Kidney (tissue), 14 donors: ENCODE data around the gene POLR2A. TPM values are rescaled to one million over a fixed set of nuclear protein-coding genes. Genes with fewer than 3 reads are reported as not detected.

Experiments used
- DNase-seq, 5 donors: peaks; one replicate each; pipeline ENCODE4 v3.0.0-alpha.2; 2013 to 2020
- FAIRE-seq: peaks from 2 replicates; lab custom pipeline; 2012; peaks lifted over from hg19 to GRCh38; lab: Jason Lieb, UNC
- H3K27ac ChIP-seq, 2 donors: one replicate each; pipeline ENCODE4 v1.7.0; 2013; ENCODE audit warnings: low read depth in 2 of 2, low read length in 2 of 2, inconsistent platforms in 1 of 2
- H3K27me3 ChIP-seq: one replicate; pipeline ENCODE4 v1.7.1; 2013; ENCODE audit warnings: low read length, inconsistent platforms; ENCODE audit not compliant: control insufficient read depth, insufficient read depth
- H3K36me3 ChIP-seq, 3 donors: one replicate each; pipeline versions ENCODE4 v1.7.0 to v1.7.1; 2013; ENCODE audit warnings: low read length in 3 of 3, control low read depth in 1 of 3, inconsistent platforms in 1 of 3; ENCODE audit not compliant: insufficient read depth in 3 of 3, control insufficient read depth in 2 of 3
- H3K4me1 ChIP-seq, 3 donors: one replicate each; pipeline versions ENCODE4 v1.7.0 to v1.7.1; 2013; ENCODE audit warnings: low read length in 3 of 3, inconsistent platforms in 1 of 3, low read depth in 1 of 3; ENCODE audit not compliant: control insufficient read depth in 2 of 3, insufficient read depth in 2 of 3
- H3K4me3 ChIP-seq, 3 donors: one replicate each; pipeline versions ENCODE4 v1.7.0 to v1.8.1; 2013; ENCODE audit warnings: low read length in 3 of 3, control low read depth in 1 of 3, inconsistent platforms in 1 of 3
- H3K9ac ChIP-seq, 3 donors: one replicate each; pipeline versions ENCODE4 v1.7.0 to v1.7.1; 2013; ENCODE audit warnings: low read length in 3 of 3, control low read depth in 1 of 3, inconsistent platforms in 1 of 3
- H3K9me3 ChIP-seq, 3 donors: one replicate each; pipeline versions ENCODE4 v1.7.0 to v1.7.1; 2013; ENCODE audit warnings: low read length in 3 of 3, control low read depth in 1 of 3, inconsistent platforms in 1 of 3; ENCODE audit not compliant: control insufficient read depth in 2 of 3, insufficient read depth in 1 of 3
- intact Hi-C: fragments of 100-400 bp; cut with DNase I; formaldehyde crosslinking; loops from one replicate; pipeline ENCODE4 v1.11.1; 2022
- polyA plus RNA-seq: library from polyadenylated mRNA; stranded (reverse); fragments of 350-450 nt; fragmentation: Illumina TruSeq; extraction: RNeasy Lipid Tissue Mini Kit (QIAGEN cat#74804); gene quantifications from one replicate; pipeline ENCODE4 v1.2.3, GENCODE V29; 2014; ENCODE audit warnings: low read depth, low replicate concordance; ENCODE audit not compliant: insufficient read depth
- total RNA-seq: library from RNA; stranded (reverse); fragmentation: NEBNext Ultra II Directional; extraction: Animal tissue kit (Norgen Biotek cat#: 25700); gene quantifications from one replicate; pipeline ENCODE4 v1.2.1, GENCODE V29; 2021
- TF ChIP-seq, protein P1 (sequence below): IDR thresholded peaks from 3 replicates; pipeline ENCODE4 v1.5.1; 2012; ENCODE audit warnings: mild to moderate bottlenecking, moderate library complexity, borderline replicate concordance; ENCODE audit not compliant: insufficient read depth; ENCODE audit errors: extremely low read depth
- donor health status: control.
- donor health status: control.
- donor health status: control.
- donor health status: control.
- donor health status: control.
- donor health status: DM: yes; HTN: yes; CAD: no.
- donor health status: Normal renal cell carcinoma (clear cell type).

The POLR2A gene
- total and polyA plus RNA-seq, 2 donors from 2014 or later, result 18.6 to 133 TPM

DNA sequence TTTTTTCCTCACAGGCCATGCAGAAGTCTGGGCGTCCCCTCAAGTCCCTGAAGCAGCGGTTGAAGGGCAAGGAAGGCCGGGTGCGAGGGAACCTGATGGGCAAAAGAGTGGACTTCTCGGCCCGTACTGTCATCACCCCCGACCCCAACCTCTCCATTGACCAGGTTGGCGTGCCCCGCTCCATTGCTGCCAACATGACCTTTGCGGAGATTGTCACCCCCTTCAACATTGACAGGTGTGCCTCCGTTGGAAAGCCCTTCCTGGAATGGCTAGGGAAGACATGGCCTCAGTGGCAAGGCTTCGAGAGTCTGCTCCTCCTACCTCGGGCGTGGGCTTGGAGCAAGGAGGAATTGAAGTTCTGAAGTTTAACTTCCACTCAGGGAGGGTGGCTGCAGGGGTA lies 13.5 kb downstream of the POLR2A start:
- FAIRE-seq (no peak), DNase-seq (no peak)
- H3K36me3 ChIP-seq, result peaks cover 22 to 66% (median 54%) of the 10 kb centered on the region in 3 donors
- TF ChIP-seq, protein P1, sequence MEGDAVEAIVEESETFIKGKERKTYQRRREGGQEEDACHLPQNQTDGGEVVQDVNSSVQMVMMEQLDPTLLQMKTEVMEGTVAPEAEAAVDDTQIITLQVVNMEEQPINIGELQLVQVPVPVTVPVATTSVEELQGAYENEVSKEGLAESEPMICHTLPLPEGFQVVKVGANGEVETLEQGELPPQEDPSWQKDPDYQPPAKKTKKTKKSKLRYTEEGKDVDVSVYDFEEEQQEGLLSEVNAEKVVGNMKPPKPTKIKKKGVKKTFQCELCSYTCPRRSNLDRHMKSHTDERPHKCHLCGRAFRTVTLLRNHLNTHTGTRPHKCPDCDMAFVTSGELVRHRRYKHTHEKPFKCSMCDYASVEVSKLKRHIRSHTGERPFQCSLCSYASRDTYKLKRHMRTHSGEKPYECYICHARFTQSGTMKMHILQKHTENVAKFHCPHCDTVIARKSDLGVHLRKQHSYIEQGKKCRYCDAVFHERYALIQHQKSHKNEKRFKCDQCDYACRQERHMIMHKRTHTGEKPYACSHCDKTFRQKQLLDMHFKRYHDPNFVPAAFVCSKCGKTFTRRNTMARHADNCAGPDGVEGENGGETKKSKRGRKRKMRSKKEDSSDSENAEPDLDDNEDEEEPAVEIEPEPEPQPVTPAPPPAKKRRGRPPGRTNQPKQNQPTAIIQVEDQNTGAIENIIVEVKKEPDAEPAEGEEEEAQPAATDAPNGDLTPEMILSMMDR, result no peak
- no peak overlapping the region for H3K4me3 ChIP-seq
- no peaks in the 10 kb centered on the region for H3K9me3 ChIP-seq
- peaks cover 0 to 14% (median 0%) of the 10 kb centered on the region in 3 donors for H3K4me1 ChIP-seq
- no peaks in the 10 kb centered on the region for H3K27me3 ChIP-seq
- intact Hi-C loops, result no loop called here
- no peak overlapping the region for H3K9ac ChIP-seq
- H3K27ac ChIP-seq, result no peak overlapping the region

DNA sequence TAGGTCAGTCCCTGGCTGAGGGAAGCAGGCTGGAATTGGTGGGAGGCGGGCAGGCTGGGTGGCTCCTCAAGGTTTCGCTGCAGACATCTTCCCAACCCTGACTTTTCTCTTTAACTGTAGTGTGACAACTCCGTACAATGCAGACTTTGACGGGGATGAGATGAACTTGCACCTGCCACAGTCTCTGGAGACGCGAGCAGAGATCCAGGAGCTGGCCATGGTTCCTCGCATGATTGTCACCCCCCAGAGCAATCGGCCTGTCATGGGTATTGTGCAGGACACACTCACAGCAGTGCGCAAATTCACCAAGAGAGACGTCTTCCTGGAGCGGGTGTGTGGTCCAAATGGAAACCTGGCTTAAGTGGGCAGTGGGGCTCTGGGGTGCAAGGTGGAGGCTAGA lies 15.0 kb downstream of the POLR2A start:
- DNase-seq, result no peak
- intact Hi-C loops, result no loop called here

DNA sequence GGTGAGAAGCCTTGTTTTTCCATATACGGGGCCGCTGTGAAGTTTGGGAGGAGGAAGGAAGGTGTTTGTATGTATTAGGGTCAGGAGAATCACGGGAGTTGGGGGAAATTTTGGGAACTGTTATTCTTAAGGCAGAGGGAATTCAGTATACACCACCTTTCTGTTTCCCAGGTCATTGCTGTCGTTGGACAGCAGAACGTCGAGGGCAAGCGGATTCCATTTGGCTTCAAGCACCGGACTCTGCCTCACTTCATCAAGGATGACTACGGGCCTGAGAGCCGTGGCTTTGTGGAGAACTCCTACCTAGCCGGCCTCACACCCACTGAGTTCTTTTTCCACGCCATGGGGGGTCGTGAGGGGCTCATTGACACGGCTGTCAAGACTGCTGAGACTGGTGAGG lies 17.6 kb downstream of the POLR2A start:
- H3K9me3 ChIP-seq, result no peaks in the 10 kb centered on the region
- H3K27ac ChIP-seq, result no peak overlapping the region
- intact Hi-C loops, result no loop called here
- peaks cover 34 to 80% (median 70%) of the 10 kb centered on the region in 3 donors for H3K36me3 ChIP-seq
- TF ChIP-seq, protein P1, result no peak
- H3K9ac ChIP-seq, result no peak overlapping the region
- FAIRE-seq, result no peak
- H3K4me3 ChIP-seq, result no peak overlapping the region
- peaks cover 0 to 5% (median 0%) of the 10 kb centered on the region in 3 donors for H3K4me1 ChIP-seq
- no peaks in the 10 kb centered on the region for H3K27me3 ChIP-seq
- DNase-seq, result no peak

More for the DNA sequence above, 15.0 kb downstream of the POLR2A start:
- Histone ChIP-seq H3K9me3 (no peaks in the 10 kb centered on the region), H3K4me1 (peaks cover 0 to 5% (median 0%) of the 10 kb centered on the region in 3 donors), H3K27ac (no peak overlapping the region), H3K4me3 (no peak overlapping the region), H3K36me3 (peaks cover 31 to 81% (median 66%) of the 10 kb centered on the region in 3 donors), H3K27me3 (no peaks in the 10 kb centered on the region), H3K9ac (no peak overlapping the region)
- no peak for FAIRE-seq
- TF ChIP-seq, protein P1, result no peak
